ENCODE measurements around the gene SNN. TPM values are rescaled to one million over a fixed set of nuclear protein-coding genes. Genes with fewer than 3 reads are reported as not detected.

The SNN gene
- total and polyA plus RNA-seq, 9 of the 15 experiments (the other 6 are each of a cell fraction or from before 2014, with no cell fraction given): 0.07 to 2.9 (median 1.9) TPM

- TF ChIP-seq, protein P1, sequence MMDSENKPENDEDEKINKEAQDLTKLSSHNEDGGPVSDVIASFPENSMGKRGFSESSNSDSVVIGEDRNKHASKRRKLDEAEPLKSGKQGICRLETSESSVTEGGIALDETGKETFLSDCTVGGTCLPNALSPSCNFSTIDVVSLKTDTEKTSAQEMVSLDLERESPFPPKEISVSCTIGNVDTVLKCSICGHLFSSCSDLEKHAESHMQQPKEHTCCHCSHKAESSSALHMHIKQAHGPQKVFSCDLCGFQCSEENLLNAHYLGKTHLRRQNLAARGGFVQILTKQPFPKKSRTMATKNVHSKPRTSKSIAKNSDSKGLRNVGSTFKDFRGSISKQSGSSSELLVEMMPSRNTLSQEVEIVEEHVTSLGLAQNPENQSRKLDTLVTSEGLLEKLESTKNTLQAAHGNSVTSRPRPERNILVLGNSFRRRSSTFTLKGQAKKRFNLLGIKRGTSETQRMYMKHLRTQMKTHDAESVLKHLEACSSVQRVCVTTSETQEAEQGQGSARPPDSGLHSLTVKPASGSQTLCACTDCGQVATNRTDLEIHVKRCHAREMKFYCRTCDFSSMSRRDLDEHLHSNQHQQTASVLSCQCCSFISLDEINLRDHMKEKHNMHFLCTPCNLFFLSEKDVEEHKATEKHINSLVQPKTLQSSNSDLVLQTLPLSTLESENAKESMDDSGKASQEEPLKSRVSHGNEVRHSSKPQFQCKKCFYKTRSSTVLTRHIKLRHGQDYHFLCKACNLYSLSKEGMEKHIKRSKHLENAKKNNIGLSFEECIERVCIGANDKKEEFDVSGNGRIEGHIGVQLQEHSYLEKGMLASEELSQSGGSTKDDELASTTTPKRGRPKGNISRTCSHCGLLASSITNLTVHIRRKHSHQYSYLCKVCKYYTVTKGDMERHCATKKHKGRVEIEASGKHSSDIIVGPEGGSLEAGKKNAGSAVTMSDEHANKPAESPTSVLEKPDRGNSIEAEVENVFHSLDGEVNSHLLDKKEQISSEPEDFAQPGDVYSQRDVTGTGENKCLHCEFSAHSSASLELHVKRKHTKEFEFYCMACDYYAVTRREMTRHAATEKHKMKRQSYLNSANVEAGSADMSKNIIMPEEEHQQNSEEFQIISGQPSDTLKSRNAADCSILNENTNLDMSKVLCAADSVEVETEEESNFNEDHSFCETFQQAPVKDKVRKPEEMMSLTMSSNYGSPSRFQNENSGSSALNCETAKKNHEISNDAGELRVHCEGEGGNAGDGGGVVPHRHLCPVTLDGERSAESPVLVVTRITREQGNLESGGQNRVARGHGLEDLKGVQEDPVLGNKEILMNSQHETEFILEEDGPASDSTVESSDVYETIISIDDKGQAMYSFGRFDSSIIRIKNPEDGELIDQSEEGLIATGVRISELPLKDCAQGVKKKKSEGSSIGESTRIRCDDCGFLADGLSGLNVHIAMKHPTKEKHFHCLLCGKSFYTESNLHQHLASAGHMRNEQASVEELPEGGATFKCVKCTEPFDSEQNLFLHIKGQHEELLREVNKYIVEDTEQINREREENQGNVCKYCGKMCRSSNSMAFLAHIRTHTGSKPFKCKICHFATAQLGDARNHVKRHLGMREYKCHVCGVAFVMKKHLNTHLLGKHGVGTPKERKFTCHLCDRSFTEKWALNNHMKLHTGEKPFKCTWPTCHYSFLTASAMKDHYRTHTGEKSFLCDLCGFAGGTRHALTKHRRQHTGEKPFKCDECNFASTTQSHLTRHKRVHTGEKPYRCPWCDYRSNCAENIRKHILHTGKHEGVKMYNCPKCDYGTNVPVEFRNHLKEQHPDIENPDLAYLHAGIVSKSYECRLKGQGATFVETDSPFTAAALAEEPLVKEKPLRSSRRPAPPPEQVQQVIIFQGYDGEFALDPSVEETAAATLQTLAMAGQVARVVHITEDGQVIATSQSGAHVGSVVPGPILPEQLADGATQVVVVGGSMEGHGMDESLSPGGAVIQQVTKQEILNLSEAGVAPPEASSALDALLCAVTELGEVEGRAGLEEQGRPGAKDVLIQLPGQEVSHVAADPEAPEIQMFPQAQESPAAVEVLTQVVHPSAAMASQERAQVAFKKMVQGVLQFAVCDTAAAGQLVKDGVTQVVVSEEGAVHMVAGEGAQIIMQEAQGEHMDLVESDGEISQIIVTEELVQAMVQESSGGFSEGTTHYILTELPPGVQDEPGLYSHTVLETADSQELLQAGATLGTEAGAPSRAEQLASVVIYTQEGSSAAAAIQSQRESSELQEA (IDR thresholded peaks at IDR 0.05; ENCODE audit: low read depth): no peak
- TF ChIP-seq, protein P2, sequence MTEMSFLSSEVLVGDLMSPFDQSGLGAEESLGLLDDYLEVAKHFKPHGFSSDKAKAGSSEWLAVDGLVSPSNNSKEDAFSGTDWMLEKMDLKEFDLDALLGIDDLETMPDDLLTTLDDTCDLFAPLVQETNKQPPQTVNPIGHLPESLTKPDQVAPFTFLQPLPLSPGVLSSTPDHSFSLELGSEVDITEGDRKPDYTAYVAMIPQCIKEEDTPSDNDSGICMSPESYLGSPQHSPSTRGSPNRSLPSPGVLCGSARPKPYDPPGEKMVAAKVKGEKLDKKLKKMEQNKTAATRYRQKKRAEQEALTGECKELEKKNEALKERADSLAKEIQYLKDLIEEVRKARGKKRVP (CRISPR knock-in tag; IDR thresholded peaks at IDR 0.05): no peak
- TF ChIP-seq ELK3 (CRISPR knock-in tag; IDR thresholded peaks at IDR 0.05): no peak
- no peak for TF ChIP-seq SIN3B (IDR thresholded peaks at IDR 0.05; ENCODE audit: low read depth)
- no peak for TF ChIP-seq TFAM (CRISPR knock-in tag; conservative IDR thresholded peaks at IDR 0.05)
- no peak for TF ChIP-seq CHCHD3 (CRISPR knock-in tag; IDR thresholded peaks at IDR 0.05)
- TF ChIP-seq CEBPB (tag; IDR thresholded peaks at IDR 0.05): no peak
- TF ChIP-seq ZNF347 (CRISPR knock-in tag; IDR thresholded peaks at IDR 0.05; ENCODE audit: low read depth): no peak
- TF ChIP-seq ZNF778 (CRISPR knock-in tag; IDR thresholded peaks at IDR 0.05): no peak
These were observed 27.1 kb upstream of the SNN start (continued) for GRCh38 chr16:11640987-11641817.

All from K562 (cell line).